ENCODE results near the gene UPF1.

DNA sequence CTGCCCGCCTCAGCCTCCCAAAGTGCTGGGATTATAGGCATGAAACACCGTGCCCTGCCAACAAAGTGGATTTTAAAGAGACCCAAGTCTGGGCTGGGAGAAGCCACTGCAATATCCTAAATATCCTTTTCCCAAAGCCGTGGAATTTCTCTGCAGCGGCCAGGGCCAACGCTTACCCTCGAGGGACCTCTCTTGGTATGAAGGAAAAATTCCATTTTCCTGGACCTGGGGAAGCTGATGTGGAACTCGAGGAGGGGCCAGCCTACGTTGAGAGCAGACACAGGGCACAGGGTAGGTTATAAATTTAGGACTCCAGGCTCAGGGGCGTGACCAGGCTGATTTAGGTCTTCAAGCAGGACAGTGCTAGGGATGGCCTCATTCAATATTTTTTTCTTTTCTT is 17.7 kb upstream of the UPF1 start:
- TF ChIP-seq ZNF747 (tag by site-specific recombination; IDR thresholded peaks at IDR 0.05) (no peak), YY1 (tag by site-specific recombination; IDR thresholded peaks at IDR 0.05) (no peak), ZNF658 (tag by site-specific recombination; IDR thresholded peaks at IDR 0.05) (no peak), ZNF670 (tag by site-specific recombination; IDR thresholded peaks at IDR 0.05; ENCODE audit: low read depth) (no peak), GLIS1 (tag by site-specific recombination; IDR thresholded peaks at IDR 0.05) (no peak), ZBTB1 (tag by site-specific recombination; IDR thresholded peaks at IDR 0.05) (no peak), ZNF223 (tag by site-specific recombination; IDR thresholded peaks at IDR 0.05) (no peak), ZNF394 (tag by site-specific recombination; IDR thresholded peaks at IDR 0.05; ENCODE audit: borderline replicate concordance) (no peak)
- TF ChIP-seq, protein P1, sequence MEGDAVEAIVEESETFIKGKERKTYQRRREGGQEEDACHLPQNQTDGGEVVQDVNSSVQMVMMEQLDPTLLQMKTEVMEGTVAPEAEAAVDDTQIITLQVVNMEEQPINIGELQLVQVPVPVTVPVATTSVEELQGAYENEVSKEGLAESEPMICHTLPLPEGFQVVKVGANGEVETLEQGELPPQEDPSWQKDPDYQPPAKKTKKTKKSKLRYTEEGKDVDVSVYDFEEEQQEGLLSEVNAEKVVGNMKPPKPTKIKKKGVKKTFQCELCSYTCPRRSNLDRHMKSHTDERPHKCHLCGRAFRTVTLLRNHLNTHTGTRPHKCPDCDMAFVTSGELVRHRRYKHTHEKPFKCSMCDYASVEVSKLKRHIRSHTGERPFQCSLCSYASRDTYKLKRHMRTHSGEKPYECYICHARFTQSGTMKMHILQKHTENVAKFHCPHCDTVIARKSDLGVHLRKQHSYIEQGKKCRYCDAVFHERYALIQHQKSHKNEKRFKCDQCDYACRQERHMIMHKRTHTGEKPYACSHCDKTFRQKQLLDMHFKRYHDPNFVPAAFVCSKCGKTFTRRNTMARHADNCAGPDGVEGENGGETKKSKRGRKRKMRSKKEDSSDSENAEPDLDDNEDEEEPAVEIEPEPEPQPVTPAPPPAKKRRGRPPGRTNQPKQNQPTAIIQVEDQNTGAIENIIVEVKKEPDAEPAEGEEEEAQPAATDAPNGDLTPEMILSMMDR (tag by site-specific recombination; IDR thresholded peaks at IDR 0.05) = no peak
- TF ChIP-seq, protein P2, sequence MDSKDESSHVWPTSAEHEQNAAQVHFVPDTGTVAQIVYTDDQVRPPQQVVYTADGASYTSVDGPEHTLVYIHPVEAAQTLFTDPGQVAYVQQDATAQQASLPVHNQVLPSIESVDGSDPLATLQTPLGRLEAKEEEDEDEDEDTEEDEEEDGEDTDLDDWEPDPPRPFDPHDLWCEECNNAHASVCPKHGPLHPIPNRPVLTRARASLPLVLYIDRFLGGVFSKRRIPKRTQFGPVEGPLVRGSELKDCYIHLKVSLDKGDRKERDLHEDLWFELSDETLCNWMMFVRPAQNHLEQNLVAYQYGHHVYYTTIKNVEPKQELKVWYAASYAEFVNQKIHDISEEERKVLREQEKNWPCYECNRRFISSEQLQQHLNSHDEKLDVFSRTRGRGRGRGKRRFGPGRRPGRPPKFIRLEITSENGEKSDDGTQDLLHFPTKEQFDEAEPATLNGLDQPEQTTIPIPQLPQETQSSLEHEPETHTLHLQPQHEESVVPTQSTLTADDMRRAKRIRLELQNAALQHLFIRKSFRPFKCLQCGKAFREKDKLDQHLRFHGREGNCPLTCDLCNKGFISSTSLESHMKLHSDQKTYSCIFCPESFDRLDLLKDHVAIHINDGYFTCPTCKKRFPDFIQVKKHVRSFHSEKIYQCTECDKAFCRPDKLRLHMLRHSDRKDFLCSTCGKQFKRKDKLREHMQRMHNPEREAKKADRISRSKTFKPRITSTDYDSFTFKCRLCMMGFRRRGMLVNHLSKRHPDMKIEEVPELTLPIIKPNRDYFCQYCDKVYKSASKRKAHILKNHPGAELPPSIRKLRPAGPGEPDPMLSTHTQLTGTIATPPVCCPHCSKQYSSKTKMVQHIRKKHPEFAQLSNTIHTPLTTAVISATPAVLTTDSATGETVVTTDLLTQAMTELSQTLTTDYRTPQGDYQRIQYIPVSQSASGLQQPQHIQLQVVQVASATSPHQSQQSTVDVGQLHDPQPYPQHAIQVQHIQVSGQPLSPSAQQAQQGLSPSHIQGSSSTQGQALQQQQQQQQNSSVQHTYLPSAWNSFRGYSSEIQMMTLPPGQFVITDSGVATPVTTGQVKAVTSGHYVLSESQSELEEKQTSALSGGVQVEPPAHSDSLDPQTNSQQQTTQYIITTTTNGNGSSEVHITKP (tag by site-specific recombination; IDR thresholded peaks at IDR 0.05) = no peak

Measured in HEK293 (cell line).